ENCODE data around the gene PPP3R1.

- TF ChIP-seq, protein P1, sequence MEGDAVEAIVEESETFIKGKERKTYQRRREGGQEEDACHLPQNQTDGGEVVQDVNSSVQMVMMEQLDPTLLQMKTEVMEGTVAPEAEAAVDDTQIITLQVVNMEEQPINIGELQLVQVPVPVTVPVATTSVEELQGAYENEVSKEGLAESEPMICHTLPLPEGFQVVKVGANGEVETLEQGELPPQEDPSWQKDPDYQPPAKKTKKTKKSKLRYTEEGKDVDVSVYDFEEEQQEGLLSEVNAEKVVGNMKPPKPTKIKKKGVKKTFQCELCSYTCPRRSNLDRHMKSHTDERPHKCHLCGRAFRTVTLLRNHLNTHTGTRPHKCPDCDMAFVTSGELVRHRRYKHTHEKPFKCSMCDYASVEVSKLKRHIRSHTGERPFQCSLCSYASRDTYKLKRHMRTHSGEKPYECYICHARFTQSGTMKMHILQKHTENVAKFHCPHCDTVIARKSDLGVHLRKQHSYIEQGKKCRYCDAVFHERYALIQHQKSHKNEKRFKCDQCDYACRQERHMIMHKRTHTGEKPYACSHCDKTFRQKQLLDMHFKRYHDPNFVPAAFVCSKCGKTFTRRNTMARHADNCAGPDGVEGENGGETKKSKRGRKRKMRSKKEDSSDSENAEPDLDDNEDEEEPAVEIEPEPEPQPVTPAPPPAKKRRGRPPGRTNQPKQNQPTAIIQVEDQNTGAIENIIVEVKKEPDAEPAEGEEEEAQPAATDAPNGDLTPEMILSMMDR (IDR thresholded peaks at IDR 0.05 in 8 of 11, conservative IDR thresholded peaks at IDR 0.05 in 3 of 11): no peak
- no peak for TF ChIP-seq POLR2A (IDR thresholded peaks at IDR 0.05)
Measured at GRCh38 chr2:68246396-68246795, 5.9 kb downstream of the PPP3R1 start.

Data from spleen (tissue), 7 donors.